Endothelial cell of umbilical vein (primary cell): ENCODE measurements around the gene KAT2A.

ENCODE experiments used
- CTCF ChIP-seq, 2 donors: IDR thresholded peaks; 1 replicate in 1 of 2; 2 replicates in 1 of 2; pipeline ENCODE4 v1.5.1; 2011; ENCODE audit warnings: low read length in 2 of 2, mild to moderate bottlenecking in 2 of 2, moderate library complexity in 2 of 2, control low read depth in 1 of 2, inconsistent platforms in 1 of 2, low read depth in 1 of 2; ENCODE audit not compliant: insufficient read depth in 1 of 2; ENCODE audit errors: extremely low read depth in 1 of 2
- EZH2 ChIP-seq: IDR thresholded peaks from 2 replicates; pipeline ENCODE4 v1.6.1; 2012; ENCODE audit warnings: borderline replicate concordance, low read depth, mild to moderate bottlenecking, moderate library complexity, low read length, inconsistent platforms; ENCODE audit not compliant: severe bottlenecking
- GATA2 ChIP-seq: IDR thresholded peaks from 2 replicates; pipeline ENCODE4 v1.7.0; 2011; ENCODE audit warnings: low read depth, mild to moderate bottlenecking, moderate library complexity, mixed read lengths, low read length; ENCODE audit not compliant: insufficient read length, insufficient read depth
- JUN ChIP-seq: IDR thresholded peaks from 2 replicates; pipeline ENCODE4 v1.6.1; 2011; ENCODE audit warnings: borderline replicate concordance, low read depth; ENCODE audit not compliant: insufficient read length, insufficient read depth
- MAX ChIP-seq: IDR thresholded peaks from 2 replicates; pipeline ENCODE4 v1.6.1; 2011; ENCODE audit not compliant: insufficient read depth, insufficient read length
- MYC ChIP-seq: IDR thresholded peaks from one replicate; pipeline ENCODE4 v1.6.1; 2011; ENCODE audit warnings: mild to moderate bottlenecking, low read depth, low read length
- POLR2A ChIP-seq: IDR thresholded peaks from 2 replicates; pipeline ENCODE4 v1.6.1; 2012; ENCODE audit warnings: low read depth, mild to moderate bottlenecking, control low read depth, low read length
- POLR2AphosphoS5 ChIP-seq: IDR thresholded peaks from 2 replicates; pipeline ENCODE4 v1.6.1; 2012; ENCODE audit warnings: low read depth, mild to moderate bottlenecking, control low read depth, low read length, moderate library complexity; ENCODE audit not compliant: insufficient read depth

- TF ChIP-seq POLR2A (no peak), CTCF (IDR thresholded peaks at IDR 0.05; ENCODE audit: extremely low read depth in 1 of 2, insufficient read depth in 1 of 2, low read depth in 1 of 2, low read length in 2 of 2) (no peak), POLR2AphosphoS5 (no peak), EZH2 (no peak), MYC (no peak), MAX (no peak), GATA2 (no peak), JUN (no peak)
Observed at GRCh38 chr17:42160531-42160910, 39.4 kb upstream of the KAT2A start.
